ENCODE results near the gene ST7. TPM values are rescaled to one million over a fixed set of nuclear protein-coding genes. Genes with fewer than 3 reads are reported as not detected.

The ST7 gene
- total RNA-seq, 1 donor from 2014 or later, result 6.2 TPM

DNA sequence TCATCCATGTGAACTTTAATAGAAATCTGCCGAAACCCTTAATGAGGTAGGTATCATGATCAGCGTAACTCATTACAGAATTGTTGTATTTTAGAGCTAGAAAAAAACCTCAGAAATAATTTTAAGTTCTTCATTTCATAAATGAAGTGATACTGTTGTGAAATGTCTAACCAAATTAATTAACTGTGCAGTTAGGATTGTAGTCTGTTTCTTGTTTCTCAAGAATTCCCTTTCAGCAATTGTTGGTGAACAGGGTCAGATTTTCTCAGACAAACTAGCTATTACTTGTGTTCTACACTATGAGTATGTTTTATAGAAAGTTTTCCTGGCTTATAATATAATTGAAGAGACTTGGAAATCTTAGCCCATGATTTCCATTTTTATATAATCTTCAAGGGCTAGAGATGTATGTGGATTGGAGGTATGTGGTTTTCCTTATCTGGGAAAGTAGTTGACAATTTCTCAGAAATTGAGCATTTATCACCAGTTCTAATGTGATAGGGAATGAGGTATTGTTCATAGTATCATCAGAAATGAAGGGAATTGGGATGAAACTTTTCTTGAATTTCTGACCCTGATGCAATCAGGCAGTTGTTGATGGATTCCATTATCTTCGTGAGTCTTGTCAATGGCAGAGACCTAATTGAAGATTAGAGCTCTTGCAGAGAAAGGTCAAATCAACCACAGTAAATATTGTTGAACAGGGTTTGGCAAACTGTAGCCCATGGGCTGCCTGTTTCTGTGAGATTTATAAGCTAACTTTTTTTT is 55.0 kb downstream of the ST7 start:
- intact Hi-C loops (cut with micrococcal nuclease), result no loop called here

DNA sequence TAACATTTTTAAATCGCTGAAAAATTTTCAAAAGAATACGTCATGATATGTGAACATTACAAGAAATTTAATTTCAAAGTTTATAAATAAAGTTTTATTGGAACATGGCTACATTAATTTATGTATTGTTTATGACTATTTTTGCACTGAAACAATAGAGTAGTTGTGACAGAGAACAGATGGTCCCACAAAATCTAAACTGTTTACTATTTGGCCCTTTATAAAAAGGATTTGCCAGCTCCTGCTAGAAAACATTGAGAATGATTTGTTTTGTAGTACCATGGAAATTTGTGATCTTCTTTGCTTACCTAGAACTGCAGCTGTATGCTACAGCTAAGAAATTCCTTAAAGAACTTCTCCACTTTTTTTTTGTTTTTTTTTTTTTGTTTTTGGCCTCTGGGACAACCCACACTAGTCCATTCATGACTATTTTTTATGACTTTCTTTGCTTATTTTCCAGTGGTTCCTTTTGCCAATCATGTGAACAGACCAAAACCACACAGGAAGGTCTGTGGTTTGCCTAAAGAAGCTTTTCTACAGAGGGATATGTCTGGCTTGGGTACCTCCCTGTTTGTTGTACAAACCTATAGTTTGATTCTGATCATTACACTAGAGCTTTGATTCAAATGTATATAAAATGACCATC is 55.7 kb downstream of the ST7 start:
- intact Hi-C loops (cut with micrococcal nuclease), result no loop called here

GRCh38 chr7:117009705-117010361 is 56.5 kb downstream of the ST7 start:
- intact Hi-C loops (cut with micrococcal nuclease), result loop anchor here (2.0 to 5.0 kb wide), 3 partner anchors 37 to 147 kb away; partner anchors contain the start of genes CAPZA2 and ST7

DNA sequence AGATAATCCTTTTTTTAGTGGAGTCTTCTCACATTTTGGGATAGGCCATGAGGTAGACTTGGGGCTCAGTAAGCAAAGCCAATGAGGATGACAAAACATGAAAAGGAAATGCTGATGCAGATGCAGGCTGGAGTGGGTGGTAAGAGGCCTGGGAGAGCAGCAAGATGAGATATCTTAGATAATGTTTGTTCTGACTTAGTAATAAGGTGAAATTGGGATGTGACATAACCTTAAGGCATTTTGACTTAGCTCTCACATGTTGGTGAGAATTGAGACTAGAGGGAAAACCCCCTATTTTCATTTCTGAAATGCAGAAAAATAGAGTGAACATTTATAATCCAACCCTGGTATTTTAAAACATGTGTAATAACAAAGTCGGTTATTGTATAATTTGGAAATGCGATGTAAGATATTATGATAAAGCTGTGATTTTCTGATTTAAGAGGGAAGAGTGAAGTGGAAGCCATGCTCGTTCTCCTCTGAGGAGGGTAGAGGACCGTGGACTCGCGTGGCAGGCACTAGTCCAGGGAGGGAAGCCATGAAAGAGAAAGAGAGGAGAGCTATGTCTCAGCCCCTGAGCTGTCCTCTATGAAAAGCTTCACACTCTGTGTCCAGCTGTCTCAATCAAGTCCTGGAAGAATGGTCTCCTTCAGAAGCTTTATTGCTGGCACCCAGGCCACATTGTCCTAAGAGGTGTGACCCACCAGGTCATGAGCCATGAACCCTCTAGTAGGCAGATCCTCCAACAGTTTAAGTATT is 57.3 kb downstream of the ST7 start:
- intact Hi-C loops (cut with micrococcal nuclease), result loop anchor here (2.0 to 5.0 kb wide), 3 partner anchors 37 to 148 kb away; partner anchors contain the start of genes CAPZA2 and ST7

- intact Hi-C loops (cut with micrococcal nuclease), result loop anchor here (1.0 to 5.0 kb wide), 4 partner anchors 23 to 149 kb away; partner anchors contain the start of genes CAPZA2 and ST7
Measured at GRCh38 chr7:117011419-117012260, 58.3 kb downstream of the ST7 start.

DNA sequence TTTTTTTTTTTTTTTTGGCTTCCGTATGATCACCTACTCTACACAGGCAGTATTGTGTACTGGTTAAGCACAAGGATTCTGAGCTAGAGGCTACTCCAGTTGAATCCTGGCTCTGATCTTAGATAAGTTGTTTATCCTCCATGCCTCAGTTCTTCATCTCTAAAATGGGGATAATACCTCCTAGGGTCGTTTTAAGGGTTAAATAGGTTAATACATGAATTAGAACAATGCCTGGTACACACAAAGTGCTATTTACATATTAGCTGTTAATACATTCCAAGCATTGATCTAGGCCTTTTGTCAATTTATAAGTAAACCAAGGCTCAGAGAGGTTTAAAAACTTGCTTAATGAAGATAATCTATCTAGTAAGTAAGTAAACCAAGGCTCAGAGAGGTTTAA is 59.0 kb downstream of the ST7 start:
- intact Hi-C loops (cut with micrococcal nuclease), result loop anchor here (1.0 to 5.0 kb wide), 3 partner anchors 24 to 60 kb away; partner anchors contain the start of gene ST7

DNA sequence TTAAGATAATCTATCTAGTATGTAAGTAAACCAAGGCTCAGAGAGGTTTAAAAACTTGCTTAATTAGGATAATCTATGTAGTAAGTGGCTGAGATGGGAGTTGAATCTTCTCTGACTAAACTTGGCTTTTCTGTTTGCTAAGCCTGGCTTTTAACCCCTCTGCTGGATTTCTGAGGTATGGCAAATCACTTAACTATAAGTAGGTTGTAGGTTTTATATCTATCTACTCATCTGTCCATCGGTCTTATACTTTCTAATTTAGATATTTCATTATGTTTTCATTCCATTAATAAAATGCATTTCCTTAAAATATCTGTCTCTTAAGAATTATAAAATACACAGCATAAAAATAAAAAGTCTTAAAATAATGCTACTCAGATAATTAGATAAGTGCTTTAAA is 59.4 kb downstream of the ST7 start:
- intact Hi-C loops (cut with micrococcal nuclease), result loop anchor here (1.0 to 5.0 kb wide), 3 partner anchors 24 to 60 kb away; partner anchors contain the start of gene ST7

GRCh38 chr7:117014099-117014656 is 60.9 kb downstream of the ST7 start:
- intact Hi-C loops (cut with micrococcal nuclease), result loop anchor here (5.0 kb wide), 2 partner anchors 33 to 62 kb away; partner anchors contain the start of gene ST7

- intact Hi-C loops (cut with micrococcal nuclease), result loop anchor here (5.0 kb wide), 2 partner anchors 33 to 62 kb away; partner anchors contain the start of gene ST7
Measured at GRCh38 chr7:117014673-117015133, 61.4 kb downstream of the ST7 start.

DNA sequence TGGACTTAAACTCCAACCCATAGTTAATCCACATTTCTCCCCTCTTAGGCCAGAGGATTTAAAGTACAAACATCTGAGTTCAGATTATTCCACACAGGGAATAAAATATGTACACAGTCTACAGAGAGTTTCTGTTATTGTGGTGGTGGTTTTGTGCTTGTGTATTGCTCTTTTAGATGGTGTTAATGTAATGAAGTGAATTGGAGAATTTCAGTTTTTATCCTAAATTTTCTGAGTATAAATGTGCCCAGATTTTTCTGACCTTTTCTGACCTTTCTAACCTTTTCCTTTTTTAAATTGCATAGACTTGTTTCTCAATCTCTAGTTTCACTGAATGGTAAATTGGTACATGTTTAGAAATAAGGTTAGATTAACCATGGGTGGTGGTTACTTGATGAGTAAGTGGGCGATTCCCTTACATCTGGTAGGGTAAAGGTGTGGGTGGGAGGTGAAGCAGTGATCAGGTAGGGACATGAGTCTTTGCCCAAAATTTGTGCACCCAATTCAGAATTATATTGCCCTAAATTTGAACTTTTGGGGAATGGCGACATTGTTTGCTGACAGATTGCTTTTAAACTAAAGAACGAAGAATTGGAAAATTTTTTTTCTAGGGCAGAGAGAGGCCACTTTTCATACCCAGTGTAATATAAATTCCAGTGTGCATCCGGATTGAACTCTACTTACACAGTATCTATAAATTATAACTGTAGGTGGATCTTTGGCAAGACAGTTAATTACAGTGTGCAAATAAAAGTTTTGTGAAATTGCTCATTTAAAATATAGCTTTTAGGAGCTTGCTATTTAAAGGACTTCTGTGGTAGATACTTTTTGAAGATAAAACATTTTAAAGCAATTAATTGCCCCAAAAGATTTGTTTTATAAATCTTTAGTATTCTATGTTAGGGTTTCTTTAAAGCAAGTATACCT is 62.2 kb downstream of the ST7 start:
- intact Hi-C loops (cut with micrococcal nuclease), result no loop called here

- intact Hi-C loops (cut with micrococcal nuclease), result no loop called here
Measured at GRCh38 chr7:117017017-117017451, 63.7 kb downstream of the ST7 start.

DNA sequence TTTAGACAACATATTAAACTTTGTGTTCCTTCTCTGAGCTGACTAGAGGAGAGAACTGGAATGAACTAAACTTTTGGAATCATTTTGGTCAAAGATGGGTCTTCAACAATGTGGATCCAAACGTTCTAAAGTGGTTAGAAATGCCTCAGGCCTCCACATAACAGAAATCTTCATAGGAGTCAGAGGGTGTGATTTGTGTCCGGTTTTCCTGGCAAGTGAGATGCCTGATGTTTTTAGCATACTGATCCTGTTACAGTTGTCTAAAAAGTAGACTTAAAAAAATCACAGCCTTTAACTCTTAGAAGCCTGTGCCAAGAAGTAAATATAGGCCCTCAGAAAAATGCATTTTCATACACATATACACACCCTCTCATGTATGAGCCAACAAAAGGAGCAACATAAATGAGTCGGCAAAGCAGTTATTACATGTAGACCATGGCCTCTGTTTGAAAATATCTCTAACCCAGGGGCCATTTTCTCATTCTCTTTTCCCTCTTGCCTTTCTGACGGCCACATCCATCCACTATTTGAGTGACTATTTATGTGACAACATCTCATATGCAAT is 64.5 kb downstream of the ST7 start:
- intact Hi-C loops (cut with micrococcal nuclease), result no loop called here

DNA sequence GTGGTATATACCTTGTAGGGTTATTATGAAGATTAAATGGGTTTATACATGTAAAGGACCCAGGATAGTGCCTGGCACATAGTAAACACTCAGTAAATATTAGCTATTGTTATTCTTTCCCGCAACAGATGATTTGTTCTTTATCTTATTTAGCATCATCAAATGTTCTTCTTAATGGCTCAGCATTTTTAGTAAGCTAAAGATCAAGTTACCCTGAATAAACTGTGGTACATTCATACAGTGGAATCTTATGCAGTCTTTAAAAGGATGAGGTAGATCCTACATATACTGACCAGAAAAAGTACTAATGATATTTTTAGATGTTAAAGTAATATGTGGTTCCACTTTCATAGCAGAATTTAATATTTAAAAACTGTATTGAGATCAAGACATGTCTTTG is 65.4 kb downstream of the ST7 start:
- intact Hi-C loops (cut with micrococcal nuclease), result no loop called here

DNA sequence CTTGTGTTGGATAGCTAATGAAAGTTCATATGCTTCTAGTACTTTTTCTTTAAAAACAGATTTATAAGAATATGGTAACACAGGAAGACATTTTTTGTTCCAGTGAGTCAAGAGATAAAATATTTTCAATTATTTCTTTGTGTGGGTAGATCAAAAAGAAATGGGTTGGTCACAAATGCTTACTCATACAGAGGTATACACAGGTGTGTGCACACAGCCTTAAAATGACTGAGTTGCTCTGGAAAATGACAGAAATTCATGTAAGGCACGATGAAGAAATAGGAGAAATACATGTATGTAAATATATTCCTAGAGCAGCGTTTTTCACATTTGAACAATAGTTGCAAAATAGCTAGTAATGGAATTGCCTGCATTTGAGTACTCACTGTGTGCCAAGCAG is 66.0 kb downstream of the ST7 start:
- intact Hi-C loops (cut with micrococcal nuclease), result no loop called here

GRCh38 chr7:117019786-117020590 is 66.7 kb downstream of the ST7 start:
- intact Hi-C loops (cut with micrococcal nuclease), result no loop called here

GRCh38 chr7:117020591-117020973 is 67.3 kb downstream of the ST7 start:
- intact Hi-C loops (cut with micrococcal nuclease), result no loop called here

GRCh38 chr7:117021366-117021765 is 68.1 kb downstream of the ST7 start:
- intact Hi-C loops (cut with micrococcal nuclease), result no loop called here

Measured in T-helper 2 cell treated with Interferon-gamma antibody and Interleukin-4, amounts not matched to agents 100 ng/mL and 5 ng/mL, for 36 hours (primary cell).